Inflammatory macrophage treated with lipopolysaccharide for 1 hour (primary cell): ENCODE data around the gene FMO5.
A peak's percentile ranks its signal among the peaks of the same experiment; 100 is the strongest.
"Not testable (repeated sequence)": the region's sequence is repeated elsewhere in the genome, so short reads cannot be mapped to it uniquely, and the experiment has no call there.

Experiments
- DNase-seq, 2 donors: peaks; one replicate each; pipeline ENCODE4 v3.0.0-alpha.2; 2020 to 2022

FMO5 gene

DNA sequence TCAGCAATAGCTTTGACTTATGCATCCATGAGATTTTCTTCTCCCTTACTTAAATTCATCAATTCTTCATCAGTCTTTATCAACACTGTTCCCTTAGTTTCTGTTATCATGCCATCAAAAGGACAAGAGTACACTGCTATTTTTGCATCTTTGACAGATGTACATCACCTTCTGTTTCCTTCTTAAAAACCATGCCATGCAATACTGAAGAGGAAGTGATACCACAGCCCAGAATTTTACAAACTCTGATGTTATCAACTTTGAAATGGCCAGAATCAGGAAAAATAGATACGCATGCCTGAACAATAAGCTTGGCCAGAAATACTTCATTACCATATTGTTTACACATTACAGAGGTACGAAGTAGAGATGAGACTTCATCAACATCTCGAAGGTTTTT is 21.1 kb downstream of the FMO5 start:
- peak in 1 of 2 donors; percentile 18 for DNase-seq

DNA sequence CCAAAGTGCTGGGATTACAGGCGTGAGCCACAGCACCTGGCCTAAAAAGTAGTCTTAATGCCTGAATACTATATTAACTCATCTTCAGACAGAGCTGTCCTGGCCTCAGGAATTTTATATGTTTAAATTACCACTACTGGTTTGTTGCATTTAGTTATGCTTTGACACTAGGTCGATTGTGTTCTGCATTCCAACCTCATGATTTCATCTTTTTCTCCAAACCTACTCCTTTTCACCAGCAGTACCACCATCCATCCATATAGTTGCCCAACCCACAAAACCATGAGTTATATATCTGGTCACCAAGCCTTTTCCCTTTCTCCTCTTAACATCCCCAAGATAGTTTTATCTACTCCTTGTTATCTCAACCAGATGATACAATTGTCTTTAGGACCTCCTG is 22.6 kb downstream of the FMO5 start:
- DNase-seq = no peak

DNA sequence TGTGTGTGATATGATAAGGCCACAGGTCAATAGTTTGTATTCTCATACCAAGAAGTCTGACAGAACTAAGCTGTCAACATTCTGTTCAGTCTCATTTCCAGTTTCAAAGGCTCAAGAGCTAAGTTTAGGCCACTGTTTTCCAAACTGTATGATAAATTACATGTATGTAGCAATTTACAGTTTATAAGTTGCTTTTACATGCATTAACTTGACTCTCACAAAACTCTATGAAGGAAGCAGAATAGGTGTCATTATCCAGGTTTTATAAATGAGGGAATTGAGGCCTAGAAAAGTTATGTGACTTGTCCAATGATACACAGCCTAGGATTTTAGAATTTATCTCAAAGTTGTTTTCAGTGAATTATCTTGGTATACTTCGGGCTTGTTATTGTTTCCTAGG is 23.4 kb downstream of the FMO5 start:
- no peak for DNase-seq

DNA sequence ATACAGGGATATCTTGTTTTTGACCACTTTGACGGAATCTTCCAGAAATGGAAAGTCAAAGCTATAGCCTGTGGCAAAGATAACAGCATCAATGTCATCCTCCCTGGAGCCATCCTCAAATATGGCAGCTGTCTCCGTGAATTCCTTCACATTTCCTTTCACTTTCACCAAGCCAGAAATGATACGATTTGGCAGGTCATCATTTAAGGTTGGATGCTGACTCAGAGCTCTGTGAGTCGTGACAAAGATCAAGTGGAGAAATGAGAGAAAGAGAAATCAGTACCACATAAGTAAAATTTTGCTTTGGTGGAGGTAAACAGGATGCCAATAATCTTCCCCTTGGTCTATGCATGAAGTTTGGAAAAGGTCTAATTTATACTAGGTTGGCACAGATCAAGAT is 23.9 kb downstream of the FMO5 start:
- no peak for DNase-seq

DNA sequence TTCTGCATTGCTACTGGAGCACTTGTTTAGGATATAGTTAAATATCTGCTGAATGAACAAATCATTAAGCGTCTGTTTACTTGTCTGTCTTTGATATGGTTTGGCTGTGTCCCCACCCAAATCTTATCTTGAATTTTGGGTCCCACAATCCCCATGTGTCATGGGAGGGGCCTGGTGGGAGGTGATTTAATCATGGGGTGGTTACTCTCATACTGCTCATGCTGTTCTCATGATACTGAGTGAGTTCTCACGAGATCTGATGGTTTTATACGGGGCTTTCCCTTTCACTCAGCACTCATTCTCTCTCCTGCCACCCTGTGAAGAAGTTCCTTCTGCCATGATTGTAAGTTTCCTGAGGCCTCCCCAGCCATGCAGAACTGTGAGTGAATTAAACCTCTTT is 27.8 kb downstream of the FMO5 start:
- not testable (repeated sequence) for DNase-seq

DNA sequence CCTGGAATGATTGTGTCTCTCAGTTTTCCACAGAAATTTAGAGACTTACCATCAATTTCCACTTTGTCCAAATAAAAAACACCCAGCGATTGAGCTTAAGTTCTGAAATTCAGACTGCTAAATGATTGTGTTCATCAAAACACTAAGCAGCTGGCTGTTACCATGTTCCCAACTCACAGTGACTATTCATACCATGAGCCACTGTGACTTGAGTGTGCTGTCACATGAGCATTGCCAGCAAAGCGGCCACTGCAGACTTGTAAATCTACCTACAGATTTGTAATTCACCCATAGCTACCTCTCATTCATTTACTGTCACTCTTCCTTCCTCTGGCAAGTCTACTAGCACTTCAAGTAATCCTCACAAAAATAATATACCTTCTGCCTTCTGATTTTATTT is 35.6 kb downstream of the FMO5 start:
- no peak for DNase-seq

DNA sequence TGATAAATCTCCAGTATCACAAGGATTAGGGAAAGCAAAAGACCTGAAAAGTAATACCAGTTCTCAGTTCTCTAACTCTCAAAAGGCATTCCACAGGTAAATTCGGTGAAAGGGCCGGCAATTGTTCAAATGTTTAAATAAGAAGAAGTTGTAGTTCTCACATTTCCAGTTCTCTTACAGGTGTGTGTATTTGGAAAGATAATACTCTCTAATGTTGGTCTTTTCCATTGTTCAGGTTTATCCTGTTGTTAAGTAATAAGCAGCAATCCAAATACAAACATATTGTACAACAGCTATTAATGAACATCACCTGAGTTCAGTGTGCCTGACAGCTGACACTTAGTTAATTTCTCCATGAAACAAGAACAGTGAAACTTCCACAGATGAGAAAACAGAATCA is 39.7 kb downstream of the FMO5 start:
- DNase-seq = no peak

DNA sequence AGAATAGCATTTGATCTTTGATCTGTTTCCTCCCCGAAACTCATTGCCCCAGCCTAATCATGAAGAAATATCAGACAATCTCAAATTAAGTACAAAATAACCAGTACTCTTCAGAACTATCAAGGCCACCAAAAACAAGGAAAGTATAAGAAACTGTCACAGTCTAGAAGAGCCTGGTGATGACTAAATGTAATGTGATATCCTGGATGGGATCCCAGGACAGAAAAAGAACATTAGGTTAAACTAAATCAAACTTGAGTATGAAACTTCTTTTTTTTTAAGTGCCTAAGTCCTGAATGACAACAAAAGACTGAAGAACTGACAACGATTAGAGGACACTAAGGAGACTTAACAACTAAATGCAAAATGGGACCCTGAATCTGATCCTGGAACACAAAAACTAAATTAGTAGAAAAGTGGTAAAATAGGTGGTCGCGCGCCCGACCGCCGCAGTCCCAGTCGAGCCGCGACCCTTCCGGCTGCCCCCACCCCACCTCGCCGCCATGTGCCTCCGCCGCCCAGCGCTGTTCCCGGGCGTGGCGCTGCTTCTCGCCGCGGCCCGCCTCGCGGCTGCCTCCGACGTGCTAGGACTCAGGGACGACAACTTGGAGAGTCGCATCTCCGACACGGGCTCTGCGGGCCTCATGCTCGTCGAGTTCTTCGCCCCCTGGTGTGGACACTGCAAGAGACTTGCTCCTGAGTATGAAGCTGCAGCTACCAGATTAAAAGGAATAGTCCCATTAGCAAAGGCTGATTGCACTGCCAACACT is 47.3 kb downstream of the FMO5 start:
- DNase-seq = no peak

DNA sequence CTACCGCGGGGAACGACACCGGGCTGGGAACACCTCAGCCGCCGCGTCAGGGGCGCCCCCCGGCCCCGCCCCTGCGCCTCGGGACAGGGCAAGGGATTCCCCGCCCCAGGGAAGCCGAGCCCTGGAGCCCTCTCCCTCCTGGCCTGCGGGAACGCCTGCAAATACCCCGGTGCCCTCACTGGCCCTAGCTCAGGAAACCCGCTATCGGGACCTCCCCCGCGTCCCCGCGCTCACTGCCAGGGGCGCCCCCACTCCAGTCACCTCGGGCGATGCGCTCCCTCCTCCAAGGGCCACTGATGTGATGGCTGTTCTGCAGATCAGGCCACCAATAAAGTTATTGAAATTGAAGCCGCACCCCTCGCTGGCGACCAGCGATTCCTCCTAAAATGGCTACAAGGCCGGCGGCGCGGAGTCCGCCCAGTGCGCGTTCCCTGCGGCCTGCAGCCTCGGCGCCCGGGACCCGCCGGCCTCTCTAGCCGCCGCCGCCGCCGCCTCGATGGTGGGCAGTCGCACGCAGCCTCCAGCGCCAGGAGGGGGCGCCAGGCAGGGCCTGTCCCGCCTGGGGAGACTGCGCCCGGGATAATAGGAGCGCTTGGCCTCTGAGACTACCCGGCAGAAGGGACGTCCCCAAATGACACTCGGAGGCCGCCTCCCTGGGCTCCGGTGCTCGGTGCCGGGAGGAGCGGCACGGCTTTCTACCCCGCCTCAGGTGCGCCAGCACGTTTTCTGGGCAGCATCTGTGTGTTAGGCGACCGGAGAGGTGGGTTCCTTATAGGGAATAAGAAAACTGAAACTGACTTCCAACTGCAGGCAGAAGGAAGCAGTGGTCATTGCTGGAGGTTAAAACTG is 52.7 kb downstream of the FMO5 start, which contains the start of gene PRKAB2:
Gene PRKAB2 (minus strand): TSS at position 303 of the 849 bp plus-strand sequence. CDS start 326 bp downstream, outside the sequence.
- peak; percentile 91 to 96 for DNase-seq

DNA sequence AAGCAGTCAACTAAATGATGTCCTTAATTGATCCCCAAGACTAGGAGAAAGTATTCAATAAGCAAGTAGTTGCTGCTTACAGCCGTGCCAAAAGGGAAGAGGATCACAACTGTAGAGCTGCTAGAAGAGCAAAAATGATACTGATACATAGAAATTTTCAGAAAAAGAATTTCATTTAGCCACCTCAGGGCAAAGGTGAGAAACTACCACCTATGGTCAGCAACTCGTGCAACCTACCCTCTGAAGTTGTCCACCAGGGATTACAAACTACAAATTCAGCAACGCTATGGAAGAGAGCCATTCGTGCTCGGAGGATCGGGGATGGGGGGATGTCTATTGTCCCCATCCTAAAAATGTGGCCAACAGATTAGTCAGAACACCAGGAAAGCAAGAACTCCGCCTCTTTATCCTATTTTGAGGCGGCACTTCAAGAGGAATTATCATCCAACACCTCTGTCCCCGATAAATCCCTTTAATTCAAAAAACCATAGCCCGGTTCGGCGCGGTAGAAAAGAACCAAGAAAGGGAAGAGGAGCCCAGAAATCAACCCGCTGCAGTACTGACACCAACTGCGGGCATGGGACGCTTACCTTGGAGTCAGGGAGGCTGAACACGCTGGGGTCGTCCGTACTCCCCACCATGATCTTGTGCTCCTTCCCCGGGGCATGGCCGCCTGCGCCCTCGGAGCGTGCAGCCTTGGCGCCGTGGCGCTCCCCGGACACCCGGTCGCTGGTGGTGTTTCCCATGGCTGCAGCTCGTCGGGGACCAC is 53.6 kb downstream of the FMO5 start:
- no peak for DNase-seq

DNA sequence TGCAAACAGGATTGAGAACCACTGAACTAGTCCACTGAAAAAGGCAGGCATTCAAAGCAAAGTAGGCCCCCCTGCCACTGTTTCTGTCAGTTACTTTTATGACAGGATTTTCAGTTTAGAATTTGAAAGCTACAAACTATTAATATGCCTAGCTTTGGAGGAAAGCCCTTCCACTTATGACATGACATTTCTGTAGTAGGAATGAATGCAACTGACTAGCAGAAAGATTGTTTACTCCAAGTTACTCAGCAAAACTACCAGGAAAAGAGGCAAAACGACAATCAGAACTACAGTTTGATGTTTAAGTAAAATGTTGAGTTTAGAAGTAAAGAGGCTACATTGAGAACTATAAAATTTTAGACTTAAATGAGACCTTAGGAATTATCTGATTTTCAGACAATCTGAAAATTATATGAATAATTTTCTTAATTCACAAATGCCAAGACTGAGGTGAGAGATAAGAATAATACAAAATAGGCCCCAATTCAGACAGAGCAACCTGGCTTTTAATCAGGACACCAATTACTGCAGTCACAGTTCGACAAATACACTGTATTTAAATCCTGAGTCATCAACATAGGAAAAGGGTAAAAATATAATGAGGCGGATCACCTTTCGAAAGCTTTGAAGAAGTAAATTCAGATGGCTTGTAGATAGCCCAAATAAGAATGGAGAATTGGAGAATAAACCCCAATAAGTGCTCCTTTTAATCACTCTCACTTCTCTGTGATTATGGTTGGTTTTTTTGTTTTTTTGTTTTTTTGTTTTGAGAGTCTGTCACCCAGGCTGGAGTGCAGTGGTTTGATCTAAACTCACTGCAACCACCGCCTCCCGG is 55.1 kb downstream of the FMO5 start:
- DNase-seq = no peak

DNA sequence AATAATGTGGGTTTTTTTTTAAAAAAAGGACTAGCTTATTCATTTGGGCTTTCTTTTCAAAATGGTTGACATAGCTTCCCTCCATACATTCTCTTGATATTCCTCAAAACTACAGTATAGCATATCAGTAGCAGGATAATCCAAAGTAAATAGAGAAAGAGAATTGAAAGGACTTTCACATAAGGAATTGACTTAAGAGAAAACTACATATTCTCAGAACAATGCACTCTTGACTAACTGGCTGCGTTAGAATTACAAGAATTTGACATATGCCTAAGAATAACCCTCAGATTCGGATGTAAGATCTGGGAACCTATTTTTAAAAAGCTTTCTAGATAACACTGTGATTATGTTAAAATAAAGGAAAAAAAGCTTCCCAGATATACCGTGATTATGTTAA is 56.0 kb downstream of the FMO5 start:
- DNase-seq = no peak

DNA sequence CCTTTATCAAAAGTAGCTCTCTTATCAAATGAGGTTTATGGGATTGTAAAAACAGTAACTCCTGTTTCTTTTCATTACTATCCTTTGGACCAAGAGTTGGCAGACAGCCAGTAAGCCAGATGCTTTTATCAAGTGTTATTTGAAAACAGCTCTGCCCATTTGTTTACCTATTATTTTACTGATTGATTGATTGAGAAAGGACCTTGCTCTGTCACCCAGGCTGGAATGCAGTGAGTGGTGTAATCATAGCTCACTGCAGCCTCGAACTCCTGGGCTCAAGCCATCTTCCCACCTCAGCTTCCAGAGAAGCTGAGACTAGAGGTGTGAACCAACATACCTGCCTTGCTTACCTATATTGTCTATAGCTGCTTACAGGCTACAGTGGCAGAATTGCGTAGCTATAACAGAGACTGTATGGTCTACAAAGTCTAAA is 56.5 kb downstream of the FMO5 start:
- no peak for DNase-seq

DNA sequence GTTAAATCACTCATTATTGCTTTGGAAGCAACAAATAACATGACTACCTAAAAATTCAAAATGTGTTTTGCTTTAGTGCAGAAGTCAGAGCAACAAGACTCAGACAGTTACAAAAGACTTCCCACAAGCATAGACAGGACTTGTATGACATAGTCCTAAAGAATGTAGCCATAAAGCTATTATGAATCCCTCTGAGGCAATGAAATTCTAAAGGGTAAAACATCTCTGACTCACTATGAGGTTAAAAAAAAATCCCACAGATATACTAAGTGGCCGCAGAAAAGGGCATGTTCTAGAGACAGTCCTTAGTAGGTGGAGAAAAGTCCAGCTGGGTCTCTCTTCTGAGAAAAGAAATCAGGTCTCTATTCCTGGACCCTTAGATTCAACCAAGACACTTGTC is 57.8 kb downstream of the FMO5 start:
- peak in 1 of 2 donors; percentile 37 for DNase-seq

DNA sequence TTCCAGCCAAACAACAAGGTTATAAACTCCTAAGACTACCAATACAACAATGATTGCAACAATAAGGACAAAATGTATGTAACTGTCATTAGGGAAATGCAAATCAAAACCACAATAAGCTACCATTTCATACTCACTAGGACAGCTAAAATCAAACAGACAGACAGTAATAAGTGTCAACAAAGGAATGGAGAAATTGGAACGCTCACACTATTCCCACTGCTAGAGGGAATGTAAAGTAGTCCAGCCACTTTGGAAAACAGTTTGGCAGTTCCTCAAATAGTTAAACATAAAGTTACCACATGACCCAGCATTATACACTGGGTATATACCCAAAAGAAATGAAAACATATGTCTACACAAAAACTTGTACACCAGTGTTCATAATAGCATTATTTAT is 62.1 kb downstream of the FMO5 start:
- no peak for DNase-seq

DNA sequence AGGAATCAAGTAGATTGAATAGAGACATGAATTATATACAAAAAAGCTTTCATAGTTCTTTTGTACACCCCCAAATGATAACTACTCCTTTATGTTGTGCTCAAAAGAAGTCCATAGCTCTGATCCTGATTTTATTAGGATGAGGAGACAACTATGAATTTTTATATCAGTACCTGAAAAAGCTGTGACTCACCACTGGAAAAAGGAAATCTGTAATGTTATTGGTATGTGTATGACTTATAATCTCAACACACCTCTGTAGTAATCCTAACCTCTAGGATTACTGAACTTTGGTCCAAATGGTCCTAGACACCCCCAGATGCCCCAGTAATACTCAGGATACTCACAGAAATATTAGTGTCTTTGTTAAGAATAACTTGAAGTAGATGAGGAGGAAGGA is 63.0 kb downstream of the FMO5 start:
- no peak for DNase-seq

DNA sequence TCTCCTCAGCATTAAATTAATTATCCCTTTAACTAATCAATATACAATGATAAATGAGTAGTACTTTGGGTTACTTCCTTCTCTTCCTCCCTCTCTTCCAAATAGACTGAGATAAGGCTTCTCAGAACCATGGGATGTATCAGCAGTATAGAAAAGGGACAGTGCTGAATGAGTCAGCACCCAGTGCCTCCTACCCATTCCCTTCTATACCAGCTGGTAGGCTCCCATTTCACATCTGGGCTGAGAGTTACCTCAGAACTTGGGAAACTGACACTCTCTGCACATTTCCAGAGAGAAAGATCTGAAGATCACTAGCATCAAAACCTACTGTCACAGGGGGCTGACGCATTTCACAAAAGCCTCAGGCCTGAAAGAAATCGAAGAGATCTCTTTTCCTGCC is 68.0 kb downstream of the FMO5 start:
- peak in 1 of 2 donors; percentile 52 for DNase-seq

DNA sequence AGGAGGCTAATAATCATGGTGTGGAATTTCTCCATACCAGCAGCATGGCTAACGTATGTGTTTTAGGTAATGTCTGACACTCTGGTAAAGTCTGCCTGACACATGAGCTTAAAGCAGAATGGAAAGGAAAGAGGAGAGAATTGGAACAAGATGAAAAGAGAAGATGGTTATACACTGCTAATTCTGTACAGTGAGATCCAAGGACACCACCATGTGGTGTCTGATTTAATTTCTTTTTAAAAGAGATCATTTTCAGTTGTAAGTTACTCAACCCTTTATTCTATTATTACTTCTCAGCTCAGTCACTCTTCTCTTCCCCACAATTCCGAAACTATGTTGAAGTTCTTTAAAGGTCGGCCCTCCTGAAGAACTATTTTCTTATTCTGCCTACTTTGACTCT is 68.5 kb downstream of the FMO5 start:
- no peak for DNase-seq

DNA sequence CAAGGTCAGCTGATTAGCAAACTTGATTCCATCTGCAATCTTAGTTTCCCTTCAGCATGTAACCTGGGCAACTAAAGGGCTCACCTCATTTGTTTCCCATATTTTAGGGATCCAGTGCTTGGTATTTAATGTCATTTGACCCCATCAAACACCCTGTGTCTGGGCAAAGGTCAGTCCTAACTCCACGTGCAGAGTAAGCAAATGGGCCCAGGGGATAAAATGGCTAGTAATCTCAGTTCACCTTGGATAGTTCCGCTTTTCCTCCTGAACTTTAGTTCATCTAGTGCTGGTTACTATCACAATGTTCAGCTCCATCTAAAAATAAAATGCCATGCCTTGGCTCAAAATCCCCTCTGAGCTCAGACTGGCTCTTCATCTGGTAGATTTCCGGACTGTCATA is 72.4 kb downstream of the FMO5 start:
- no peak for DNase-seq

DNA sequence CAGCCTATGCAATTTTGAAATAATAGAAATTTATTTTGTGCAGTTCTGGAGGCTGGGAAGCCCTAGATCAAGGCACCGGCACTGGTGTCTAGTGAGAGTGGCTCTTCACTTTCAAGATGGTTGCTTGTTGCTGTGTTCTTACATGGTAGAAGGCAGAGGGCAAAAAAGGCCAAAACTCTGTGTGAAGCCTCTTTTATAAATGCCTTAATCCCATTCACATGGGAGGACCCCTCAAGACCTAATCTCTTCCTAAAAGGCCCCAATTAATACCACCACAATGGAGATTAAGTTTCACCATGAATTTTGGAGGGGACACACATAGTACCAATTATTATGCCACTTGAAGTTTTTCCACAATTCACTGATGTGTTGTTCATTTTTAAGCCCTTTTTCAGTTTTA is 73.9 kb downstream of the FMO5 start:
- no peak for DNase-seq

DNA sequence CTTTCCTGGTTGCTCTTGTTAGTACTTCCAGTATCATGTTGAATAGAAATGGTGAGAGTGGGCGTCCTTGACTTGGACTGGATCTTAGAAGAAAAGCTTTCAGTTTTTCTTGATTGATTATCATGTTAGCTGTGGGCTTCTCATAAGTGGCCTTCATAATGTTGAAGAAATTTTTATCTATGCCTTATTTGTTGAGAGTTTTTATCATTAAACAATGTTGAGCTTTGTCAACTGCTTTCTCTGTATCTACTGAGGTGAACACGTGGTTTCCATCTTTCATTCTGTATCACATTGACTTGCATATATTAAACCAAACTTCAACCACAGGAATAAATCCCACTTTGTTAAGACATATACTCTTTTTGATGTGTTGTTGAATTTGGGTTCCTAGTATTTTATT is 82.3 kb downstream of the FMO5 start:
- no peak for DNase-seq
